HEK293 (cell line): ENCODE data around the gene CAPRIN2.

Experiments
- BCL11B ChIP-seq: fragments of 450-650 bp; formaldehyde crosslinking; IDR thresholded peaks from 2 replicates; pipeline ENCODE4 v1.5.1; 2016; ENCODE audit warnings: low read depth, missing biosample characterization, missing genetic modification characterization
- KLF7 ChIP-seq: fragments of 450-650 bp; formaldehyde crosslinking; IDR thresholded peaks from 2 replicates; pipeline ENCODE4 v1.5.1; 2016; ENCODE audit warnings: missing biosample characterization, missing genetic modification characterization, borderline replicate concordance
- PRDM1 ChIP-seq: fragments of 450-650 bp; formaldehyde crosslinking; IDR thresholded peaks from 2 replicates; pipeline ENCODE4; 2016; ENCODE audit warnings: missing biosample characterization, missing genetic modification characterization
- RBAK ChIP-seq: fragments of 450-650 bp; formaldehyde crosslinking; IDR thresholded peaks from 2 replicates; pipeline ENCODE4 v1.5.1; 2016; ENCODE audit warnings: missing biosample characterization, missing genetic modification characterization
- SP3 ChIP-seq: fragments of 450-650 bp; formaldehyde crosslinking; IDR thresholded peaks from 2 replicates; pipeline ENCODE4 v1.5.1; 2016; ENCODE audit warnings: missing biosample characterization, missing genetic modification characterization
- YY2 ChIP-seq: fragments of 450-650 bp; formaldehyde crosslinking; IDR thresholded peaks from 2 replicates; pipeline ENCODE4 v1.5.1; 2016; ENCODE audit warnings: missing biosample characterization, missing genetic modification characterization
- ZBTB21 ChIP-seq: fragments of 450-650 bp; formaldehyde crosslinking; IDR thresholded peaks from 2 replicates; pipeline ENCODE4 v1.5.1; 2017; ENCODE audit warnings: missing biosample characterization, missing genetic modification characterization
- ZBTB48 ChIP-seq: fragments of 450-650 bp; formaldehyde crosslinking; IDR thresholded peaks from 2 replicates; pipeline ENCODE4 v1.5.1; 2016; ENCODE audit warnings: missing biosample characterization, missing genetic modification characterization
- ZFHX2 ChIP-seq: fragments of 450-650 bp; formaldehyde crosslinking; conservative IDR thresholded peaks from 2 replicates; pipeline ENCODE4 v1.5.1; 2016; ENCODE audit warnings: missing biosample characterization, missing genetic modification characterization
- ZFP3 ChIP-seq: fragments of 450-650 bp; formaldehyde crosslinking; IDR thresholded peaks from 2 replicates; pipeline ENCODE4 v1.5.1; 2016; ENCODE audit warnings: low read depth, missing biosample characterization, missing genetic modification characterization
- ZNF10 ChIP-seq: fragments of 450-650 bp; formaldehyde crosslinking; IDR thresholded peaks from 2 replicates; pipeline ENCODE4 v1.5.1; 2017; ENCODE audit warnings: missing biosample characterization, missing genetic modification characterization
- ZNF112 ChIP-seq: fragments of 450-650 bp; formaldehyde crosslinking; IDR thresholded peaks from 2 replicates; pipeline ENCODE4 v1.5.0; 2017; ENCODE audit warnings: missing biosample characterization, missing genetic modification characterization
- ZNF184 ChIP-seq: fragments of 450-650 bp; IDR thresholded peaks from 2 replicates; pipeline ENCODE4 v1.5.1; 2018; ENCODE audit warnings: missing biosample characterization, mild to moderate bottlenecking, missing genetic modification characterization
- ZNF202 ChIP-seq: fragments of 450-650 bp; formaldehyde crosslinking; IDR thresholded peaks from 2 replicates; pipeline ENCODE4 v1.5.1; 2016; ENCODE audit warnings: missing biosample characterization, missing genetic modification characterization, borderline replicate concordance
- ZNF366 ChIP-seq: fragments of 450-650 bp; formaldehyde crosslinking; conservative IDR thresholded peaks from 2 replicates; pipeline ENCODE4 v1.5.1; 2016; ENCODE audit warnings: missing biosample characterization, missing genetic modification characterization
- ZNF416 ChIP-seq: fragments of 450-650 bp; formaldehyde crosslinking; IDR thresholded peaks from 2 replicates; pipeline ENCODE4 v1.5.1; 2016; ENCODE audit warnings: missing biosample characterization, missing genetic modification characterization
- ZNF610 ChIP-seq: fragments of 450-650 bp; formaldehyde crosslinking; IDR thresholded peaks from 2 replicates; pipeline ENCODE4 v1.5.1; 2016; ENCODE audit warnings: missing biosample characterization, missing genetic modification characterization, borderline replicate concordance
- ZNF621 ChIP-seq: fragments of 450-650 bp; formaldehyde crosslinking; IDR thresholded peaks from 2 replicates; pipeline ENCODE4 v1.5.1; 2017; ENCODE audit warnings: missing biosample characterization, missing genetic modification characterization
- ZNF660 ChIP-seq: fragments of 450-650 bp; IDR thresholded peaks from 2 replicates; pipeline ENCODE4 v1.5.1; 2018; ENCODE audit warnings: missing biosample characterization, mild to moderate bottlenecking, missing genetic modification characterization
- ZNF837 ChIP-seq: fragments of 450-650 bp; formaldehyde crosslinking; IDR thresholded peaks from 2 replicates; pipeline ENCODE4 v1.5.1; 2016; ENCODE audit warnings: missing biosample characterization, missing genetic modification characterization
- ZSCAN16 ChIP-seq: fragments of 450-650 bp; formaldehyde crosslinking; IDR thresholded peaks from 2 replicates; pipeline ENCODE4 v1.5.1; 2016; ENCODE audit warnings: missing biosample characterization, missing genetic modification characterization
- ZSCAN23 ChIP-seq: fragments of 450-650 bp; formaldehyde crosslinking; IDR thresholded peaks from 2 replicates; pipeline ENCODE4 v1.5.1; 2016; ENCODE audit warnings: missing biosample characterization, missing genetic modification characterization
- TF ChIP-seq, protein P1 (sequence below): fragments of 450-650 bp; formaldehyde crosslinking; conservative IDR thresholded peaks from 2 replicates; pipeline ENCODE4 v1.5.1; 2016; ENCODE audit warnings: low read depth, missing biosample characterization, missing genetic modification characterization
- TF ChIP-seq, protein P2 (sequence below): fragments of 450-650 bp; formaldehyde crosslinking; IDR thresholded peaks from 2 replicates; pipeline ENCODE4 v1.5.1; 2016; ENCODE audit warnings: missing biosample characterization, missing genetic modification characterization
- TF ChIP-seq, protein P3 (sequence below): fragments of 450-650 bp; formaldehyde crosslinking; IDR thresholded peaks from 2 replicates; pipeline ENCODE4 v1.5.1; 2016; ENCODE audit warnings: missing biosample characterization, missing genetic modification characterization
- TF ChIP-seq, protein P4 (sequence below): sonication (generic); formaldehyde crosslinking; IDR thresholded peaks from 2 replicates; pipeline ENCODE4 v1.8.1; 2022; ENCODE audit warnings: mild to moderate bottlenecking, moderate library complexity, missing genetic modification reagents
- TF ChIP-seq, protein P5 (sequence below): fragments of 450-650 bp; formaldehyde crosslinking; IDR thresholded peaks from 2 replicates; pipeline ENCODE4 v1.5.1; 2016; ENCODE audit warnings: missing biosample characterization, missing genetic modification characterization

Gene CAPRIN2

DNA sequence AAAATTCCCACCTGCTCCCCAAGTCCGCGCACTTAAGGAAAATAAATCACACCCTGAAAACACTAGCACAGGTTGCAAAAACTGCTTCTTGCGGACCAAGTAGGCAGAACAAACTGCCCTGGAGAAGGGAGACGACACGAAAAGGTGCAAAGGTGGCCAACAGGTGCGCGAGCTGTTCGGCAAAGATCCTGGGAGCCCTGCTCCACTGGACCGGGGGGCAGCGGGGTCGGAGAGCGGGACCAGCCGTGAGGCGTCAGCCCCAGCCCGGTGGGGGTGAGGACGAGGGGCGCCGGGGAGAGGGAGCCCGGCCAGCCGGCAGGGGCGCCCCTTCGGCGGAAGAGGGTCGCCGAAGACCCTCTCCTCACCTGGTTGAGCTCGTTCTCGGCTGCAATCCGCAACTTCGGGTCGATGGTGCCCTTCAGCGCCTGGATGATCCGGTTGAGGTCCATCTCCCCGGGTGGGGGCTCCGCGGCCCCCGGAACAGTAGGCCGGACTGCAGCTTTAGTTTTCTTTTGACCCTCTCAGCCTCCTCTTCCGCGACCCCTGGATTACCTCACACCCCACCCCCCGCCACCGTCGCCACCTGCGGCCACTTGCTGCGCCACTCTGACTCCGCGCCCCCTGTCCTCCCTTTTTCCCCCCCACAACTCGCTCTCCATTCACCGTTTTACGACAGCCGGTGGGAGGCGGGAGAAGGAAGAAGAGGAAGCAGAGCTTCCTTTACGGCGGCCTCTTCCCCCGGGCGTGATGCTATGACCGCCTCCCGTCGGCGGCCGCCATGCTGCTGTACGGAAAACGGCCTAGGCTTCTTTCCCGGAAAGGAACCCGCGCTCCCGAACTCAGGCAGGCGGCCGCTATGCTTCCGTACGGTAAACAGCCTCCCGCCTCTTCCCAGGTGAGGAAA is 59.3 kb downstream of the CAPRIN2 start, which contains the start of gene IPO8 (continued):
- peak; percentile 93 for TF ChIP-seq SP3 (tag by site-specific recombination)
- TF ChIP-seq ZNF837 (tag by site-specific recombination): no peak; the same call in 1 of the 2 replicates
- TF ChIP-seq BCL11B (tag by site-specific recombination): no peak
- TF ChIP-seq ZNF416 (tag by site-specific recombination): no peak
- TF ChIP-seq ZSCAN23: no peak
- no peak for TF ChIP-seq ZBTB48 (tag by site-specific recombination)
- peak; percentile 55 for TF ChIP-seq PRDM1 (tag by site-specific recombination)
- TF ChIP-seq ZNF112 (tag by site-specific recombination): no peak
- TF ChIP-seq ZNF660: no peak
- TF ChIP-seq ZFP3 (tag by site-specific recombination): peak; percentile 34; the same call in 1 of the 2 replicates
- TF ChIP-seq, protein P1, sequence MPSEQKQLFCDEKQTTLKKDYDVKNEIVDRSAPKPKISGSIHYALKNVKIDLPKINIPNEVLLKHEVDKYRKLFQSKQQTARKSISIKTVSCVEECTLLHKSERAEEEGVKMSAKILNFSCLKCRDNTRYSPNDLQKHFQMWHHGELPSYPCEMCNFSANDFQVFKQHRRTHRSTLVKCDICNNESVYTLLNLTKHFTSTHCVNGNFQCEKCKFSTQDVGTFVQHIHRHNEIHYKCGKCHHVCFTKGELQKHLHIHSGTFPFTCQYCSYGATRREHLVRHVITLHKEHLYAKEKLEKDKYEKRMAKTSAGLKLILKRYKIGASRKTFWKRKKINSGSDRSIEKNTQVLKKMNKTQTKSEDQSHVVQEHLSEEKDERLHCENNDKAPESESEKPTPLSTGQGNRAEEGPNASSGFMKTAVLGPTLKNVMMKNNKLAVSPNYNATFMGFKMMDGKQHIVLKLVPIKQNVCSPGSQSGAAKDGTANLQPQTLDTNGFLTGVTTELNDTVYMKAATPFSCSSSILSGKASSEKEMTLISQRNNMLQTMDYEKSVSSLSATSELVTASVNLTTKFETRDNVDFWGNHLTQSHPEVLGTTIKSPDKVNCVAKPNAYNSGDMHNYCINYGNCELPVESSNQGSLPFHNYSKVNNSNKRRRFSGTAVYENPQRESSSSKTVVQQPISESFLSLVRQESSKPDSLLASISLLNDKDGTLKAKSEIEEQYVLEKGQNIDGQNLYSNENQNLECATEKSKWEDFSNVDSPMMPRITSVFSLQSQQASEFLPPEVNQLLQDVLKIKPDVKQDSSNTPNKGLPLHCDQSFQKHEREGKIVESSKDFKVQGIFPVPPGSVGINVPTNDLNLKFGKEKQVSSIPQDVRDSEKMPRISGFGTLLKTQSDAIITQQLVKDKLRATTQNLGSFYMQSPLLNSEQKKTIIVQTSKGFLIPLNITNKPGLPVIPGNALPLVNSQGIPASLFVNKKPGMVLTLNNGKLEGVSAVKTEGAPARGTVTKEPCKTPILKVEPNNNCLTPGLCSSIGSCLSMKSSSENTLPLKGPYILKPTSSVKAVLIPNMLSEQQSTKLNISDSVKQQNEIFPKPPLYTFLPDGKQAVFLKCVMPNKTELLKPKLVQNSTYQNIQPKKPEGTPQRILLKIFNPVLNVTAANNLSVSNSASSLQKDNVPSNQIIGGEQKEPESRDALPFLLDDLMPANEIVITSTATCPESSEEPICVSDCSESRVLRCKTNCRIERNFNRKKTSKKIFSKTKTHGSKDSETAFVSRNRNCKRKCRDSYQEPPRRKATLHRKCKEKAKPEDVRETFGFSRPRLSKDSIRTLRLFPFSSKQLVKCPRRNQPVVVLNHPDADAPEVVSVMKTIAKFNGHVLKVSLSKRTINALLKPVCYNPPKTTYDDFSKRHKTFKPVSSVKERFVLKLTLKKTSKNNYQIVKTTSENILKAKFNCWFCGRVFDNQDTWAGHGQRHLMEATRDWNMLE (tag by site-specific recombination): peak; percentile 70
- TF ChIP-seq ZNF202: no peak
- TF ChIP-seq, protein P2, sequence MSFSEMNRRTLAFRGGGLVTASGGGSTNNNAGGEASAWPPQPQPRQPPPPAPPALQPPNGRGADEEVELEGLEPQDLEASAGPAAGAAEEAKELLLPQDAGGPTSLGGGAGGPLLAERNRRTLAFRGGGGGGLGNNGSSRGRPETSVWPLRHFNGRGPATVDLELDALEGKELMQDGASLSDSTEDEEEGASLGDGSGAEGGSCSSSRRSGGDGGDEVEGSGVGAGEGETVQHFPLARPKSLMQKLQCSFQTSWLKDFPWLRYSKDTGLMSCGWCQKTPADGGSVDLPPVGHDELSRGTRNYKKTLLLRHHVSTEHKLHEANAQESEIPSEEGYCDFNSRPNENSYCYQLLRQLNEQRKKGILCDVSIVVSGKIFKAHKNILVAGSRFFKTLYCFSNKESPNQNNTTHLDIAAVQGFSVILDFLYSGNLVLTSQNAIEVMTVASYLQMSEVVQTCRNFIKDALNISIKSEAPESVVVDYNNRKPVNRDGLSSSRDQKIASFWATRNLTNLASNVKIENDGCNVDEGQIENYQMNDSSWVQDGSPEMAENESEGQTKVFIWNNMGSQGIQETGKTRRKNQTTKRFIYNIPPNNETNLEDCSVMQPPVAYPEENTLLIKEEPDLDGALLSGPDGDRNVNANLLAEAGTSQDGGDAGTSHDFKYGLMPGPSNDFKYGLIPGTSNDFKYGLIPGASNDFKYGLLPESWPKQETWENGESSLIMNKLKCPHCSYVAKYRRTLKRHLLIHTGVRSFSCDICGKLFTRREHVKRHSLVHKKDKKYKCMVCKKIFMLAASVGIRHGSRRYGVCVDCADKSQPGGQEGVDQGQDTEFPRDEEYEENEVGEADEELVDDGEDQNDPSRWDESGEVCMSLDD (tag by site-specific recombination): peak; percentile 86
- TF ChIP-seq KLF7: 0 out of 2 replicates have a peak, but pooled peaks have one; percentile 55
- TF ChIP-seq ZFHX2 (tag by site-specific recombination): peak; percentile 84
- TF ChIP-seq ZSCAN16 (tag by site-specific recombination): no peak
- TF ChIP-seq, protein P3, sequence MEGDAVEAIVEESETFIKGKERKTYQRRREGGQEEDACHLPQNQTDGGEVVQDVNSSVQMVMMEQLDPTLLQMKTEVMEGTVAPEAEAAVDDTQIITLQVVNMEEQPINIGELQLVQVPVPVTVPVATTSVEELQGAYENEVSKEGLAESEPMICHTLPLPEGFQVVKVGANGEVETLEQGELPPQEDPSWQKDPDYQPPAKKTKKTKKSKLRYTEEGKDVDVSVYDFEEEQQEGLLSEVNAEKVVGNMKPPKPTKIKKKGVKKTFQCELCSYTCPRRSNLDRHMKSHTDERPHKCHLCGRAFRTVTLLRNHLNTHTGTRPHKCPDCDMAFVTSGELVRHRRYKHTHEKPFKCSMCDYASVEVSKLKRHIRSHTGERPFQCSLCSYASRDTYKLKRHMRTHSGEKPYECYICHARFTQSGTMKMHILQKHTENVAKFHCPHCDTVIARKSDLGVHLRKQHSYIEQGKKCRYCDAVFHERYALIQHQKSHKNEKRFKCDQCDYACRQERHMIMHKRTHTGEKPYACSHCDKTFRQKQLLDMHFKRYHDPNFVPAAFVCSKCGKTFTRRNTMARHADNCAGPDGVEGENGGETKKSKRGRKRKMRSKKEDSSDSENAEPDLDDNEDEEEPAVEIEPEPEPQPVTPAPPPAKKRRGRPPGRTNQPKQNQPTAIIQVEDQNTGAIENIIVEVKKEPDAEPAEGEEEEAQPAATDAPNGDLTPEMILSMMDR (tag by site-specific recombination): peak; percentile 84
- no peak; the same call in 1 of the 2 replicates for TF ChIP-seq ZBTB21 (tag by site-specific recombination)
- peak; percentile 47; the same call in 1 of the 2 replicates for TF ChIP-seq ZNF610 (tag by site-specific recombination)
- no peak for TF ChIP-seq RBAK (tag by site-specific recombination)
- TF ChIP-seq ZNF10 (tag by site-specific recombination): no peak
- no peak for TF ChIP-seq ZNF184 (tag by site-specific recombination)
- TF ChIP-seq YY2: peak; percentile 100
- TF ChIP-seq, protein P4, sequence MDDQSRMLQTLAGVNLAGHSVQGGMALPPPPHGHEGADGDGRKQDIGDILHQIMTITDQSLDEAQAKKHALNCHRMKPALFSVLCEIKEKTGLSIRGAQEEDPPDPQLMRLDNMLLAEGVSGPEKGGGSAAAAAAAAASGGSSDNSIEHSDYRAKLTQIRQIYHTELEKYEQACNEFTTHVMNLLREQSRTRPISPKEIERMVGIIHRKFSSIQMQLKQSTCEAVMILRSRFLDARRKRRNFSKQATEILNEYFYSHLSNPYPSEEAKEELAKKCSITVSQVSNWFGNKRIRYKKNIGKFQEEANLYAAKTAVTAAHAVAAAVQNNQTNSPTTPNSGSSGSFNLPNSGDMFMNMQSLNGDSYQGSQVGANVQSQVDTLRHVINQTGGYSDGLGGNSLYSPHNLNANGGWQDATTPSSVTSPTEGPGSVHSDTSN (CRISPR knock-in tag): no peak
- TF ChIP-seq ZNF621 (tag by site-specific recombination): no peak
- peak; percentile 91 for TF ChIP-seq ZNF366 (tag by site-specific recombination)
- TF ChIP-seq, protein P5, sequence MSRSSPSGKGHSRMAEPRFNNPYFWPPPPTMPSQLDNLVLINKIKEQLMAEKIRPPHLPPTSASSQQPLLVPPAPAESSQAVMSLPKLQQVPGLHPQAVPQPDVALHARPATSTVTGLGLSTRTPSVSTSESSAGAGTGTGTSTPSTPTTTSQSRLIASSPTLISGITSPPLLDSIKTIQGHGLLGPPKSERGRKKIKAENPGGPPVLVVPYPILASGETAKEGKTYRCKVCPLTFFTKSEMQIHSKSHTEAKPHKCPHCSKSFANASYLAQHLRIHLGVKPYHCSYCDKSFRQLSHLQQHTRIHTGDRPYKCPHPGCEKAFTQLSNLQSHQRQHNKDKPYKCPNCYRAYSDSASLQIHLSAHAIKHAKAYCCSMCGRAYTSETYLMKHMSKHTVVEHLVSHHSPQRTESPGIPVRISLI: no peak
